Measurements from ENCODE around the gene ATRIP.

Gene ATRIP

GRCh38 chr3:48434591-48435222 is 11.8 kb upstream of the ATRIP start:
- H3K4me1 ChIP-seq (ENCODE audit: control insufficient read depth, insufficient read depth, low read length), result peaks cover 53% of the 10 kb centered on the region
- H3K36me3 ChIP-seq (ENCODE audit: control insufficient read depth, insufficient read depth, low read length, severe bottlenecking), result peaks cover 7% of the 10 kb centered on the region
- no peaks in the 10 kb centered on the region for H3K9me3 ChIP-seq (ENCODE audit: control insufficient read depth, low read length)
- H3K9ac ChIP-seq (ENCODE audit: low read length), result peak overlapping the region; percentile 77
- peak overlapping the region; percentile 71 for H3K4me3 ChIP-seq (ENCODE audit: low read length)
- DNase-seq (ENCODE audit: low read depth), result no peak
- H3K27me3 ChIP-seq (replicated peaks; ENCODE audit: control insufficient read depth, insufficient read depth, low read length), result no peaks in the 10 kb centered on the region

- no peak overlapping the region for H3K4me3 ChIP-seq (ENCODE audit: low read length)
- H3K9ac ChIP-seq (ENCODE audit: low read length), result peak overlapping the region; percentile 77
- H3K36me3 ChIP-seq (ENCODE audit: control insufficient read depth, insufficient read depth, low read length, severe bottlenecking), result peaks cover 7% of the 10 kb centered on the region
- no peaks in the 10 kb centered on the region for H3K27me3 ChIP-seq (replicated peaks; ENCODE audit: control insufficient read depth, insufficient read depth, low read length)
- DNase-seq (ENCODE audit: low read depth), result no peak
- no peaks in the 10 kb centered on the region for H3K9me3 ChIP-seq (ENCODE audit: control insufficient read depth, low read length)
- H3K4me1 ChIP-seq (ENCODE audit: control insufficient read depth, insufficient read depth, low read length), result peaks cover 50% of the 10 kb centered on the region
Observed at GRCh38 chr3:48435223-48435595, 11.3 kb upstream of the ATRIP start.

- peaks cover 7% of the 10 kb centered on the region for H3K36me3 ChIP-seq (ENCODE audit: control insufficient read depth, insufficient read depth, low read length, severe bottlenecking)
Observed at GRCh38 chr3:48435774-48436476, 10.6 kb upstream of the ATRIP start.

GRCh38 chr3:48436477-48436787 is 10.1 kb upstream of the ATRIP start:
- no peaks in the 10 kb centered on the region for H3K27me3 ChIP-seq (replicated peaks; ENCODE audit: control insufficient read depth, insufficient read depth, low read length)
- DNase-seq (ENCODE audit: low read depth), result no peak
- H3K4me1 ChIP-seq (ENCODE audit: control insufficient read depth, insufficient read depth, low read length), result peaks cover 52% of the 10 kb centered on the region
- peak overlapping the region; percentile 26 for H3K9ac ChIP-seq (ENCODE audit: low read length)
- peaks cover 8% of the 10 kb centered on the region for H3K36me3 ChIP-seq (ENCODE audit: control insufficient read depth, insufficient read depth, low read length, severe bottlenecking)
- H3K4me3 ChIP-seq (ENCODE audit: low read length), result no peak overlapping the region
- H3K9me3 ChIP-seq (ENCODE audit: control insufficient read depth, low read length), result no peaks in the 10 kb centered on the region

More at GRCh38 chr3:48435774-48436476, 10.6 kb upstream of the ATRIP start:
- peak; percentile 94 for DNase-seq (ENCODE audit: low read depth)
- Histone ChIP-seq H3K27me3 (replicated peaks; ENCODE audit: control insufficient read depth, insufficient read depth, low read length) (no peaks in the 10 kb centered on the region), H3K4me3 (ENCODE audit: low read length) (no peak overlapping the region), H3K4me1 (ENCODE audit: control insufficient read depth, insufficient read depth, low read length) (peaks cover 48% of the 10 kb centered on the region), H3K9ac (ENCODE audit: low read length) (peak overlapping the region; percentile 77), H3K9me3 (ENCODE audit: control insufficient read depth, low read length) (no peaks in the 10 kb centered on the region)

- Histone ChIP-seq H3K36me3 (ENCODE audit: control insufficient read depth, insufficient read depth, low read length, severe bottlenecking) (peaks cover 12% of the 10 kb centered on the region), H3K9ac (ENCODE audit: low read length) (peak overlapping the region; percentile 26), H3K9me3 (ENCODE audit: control insufficient read depth, low read length) (no peaks in the 10 kb centered on the region), H3K27me3 (replicated peaks; ENCODE audit: control insufficient read depth, insufficient read depth, low read length) (no peaks in the 10 kb centered on the region), H3K4me3 (ENCODE audit: low read length) (no peak overlapping the region), H3K4me1 (ENCODE audit: control insufficient read depth, insufficient read depth, low read length) (peaks cover 56% of the 10 kb centered on the region)
- DNase-seq (ENCODE audit: low read depth), result no peak
Observed at GRCh38 chr3:48436855-48437254, 9.7 kb upstream of the ATRIP start.

- DNase-seq (ENCODE audit: low read depth), result no peak
- Histone ChIP-seq H3K4me3 (ENCODE audit: low read length) (no peak overlapping the region), H3K9me3 (ENCODE audit: control insufficient read depth, low read length) (no peaks in the 10 kb centered on the region), H3K27me3 (replicated peaks; ENCODE audit: control insufficient read depth, insufficient read depth, low read length) (no peaks in the 10 kb centered on the region), H3K36me3 (ENCODE audit: control insufficient read depth, insufficient read depth, low read length, severe bottlenecking) (peaks cover 14% of the 10 kb centered on the region), H3K4me1 (ENCODE audit: control insufficient read depth, insufficient read depth, low read length) (peaks cover 52% of the 10 kb centered on the region), H3K9ac (ENCODE audit: low read length) (no peak overlapping the region)
Observed at GRCh38 chr3:48437812-48438211, 8.7 kb upstream of the ATRIP start.

- H3K4me1 ChIP-seq (ENCODE audit: control insufficient read depth, insufficient read depth, low read length), result peaks cover 30% of the 10 kb centered on the region
- H3K9me3 ChIP-seq (ENCODE audit: control insufficient read depth, low read length), result no peaks in the 10 kb centered on the region
- peak; percentile 99 for DNase-seq (ENCODE audit: low read depth)
- no peaks in the 10 kb centered on the region for H3K27me3 ChIP-seq (replicated peaks; ENCODE audit: control insufficient read depth, insufficient read depth, low read length)
- peak within 1 kb of the TSS; percentile 99 for H3K4me3 ChIP-seq (ENCODE audit: low read length)
- H3K36me3 ChIP-seq (ENCODE audit: control insufficient read depth, insufficient read depth, low read length, severe bottlenecking), result peaks cover 31% of the 10 kb centered on the region
- peak within 1 kb of the TSS; percentile 98 for H3K9ac ChIP-seq (ENCODE audit: low read length)
Observed at GRCh38 chr3:48439820-48440589, 6.5 kb upstream of the ATRIP start, which contains the start of the genes CCDC51 and TMA7. CCDC51 (minus strand) TSS chr3:48440119; CDS start chr3:48435128, 4,991 bp downstream. TMA7 (plus strand) TSS chr3:48440257; CDS start chr3:48440297, 40 bp downstream.

- peaks cover 25% of the 10 kb centered on the region for H3K4me1 ChIP-seq (ENCODE audit: control insufficient read depth, insufficient read depth, low read length)
- H3K4me3 ChIP-seq (ENCODE audit: low read length), result peak overlapping the region; percentile 99
- H3K9ac ChIP-seq (ENCODE audit: low read length), result peak overlapping the region; percentile 98
- peaks cover 31% of the 10 kb centered on the region for H3K36me3 ChIP-seq (ENCODE audit: control insufficient read depth, insufficient read depth, low read length, severe bottlenecking)
- H3K9me3 ChIP-seq (ENCODE audit: control insufficient read depth, low read length), result no peaks in the 10 kb centered on the region
- H3K27me3 ChIP-seq (replicated peaks; ENCODE audit: control insufficient read depth, insufficient read depth, low read length), result no peaks in the 10 kb centered on the region
- peak; percentile 56 for DNase-seq (ENCODE audit: low read depth)
Observed at GRCh38 chr3:48440590-48440958, 6.0 kb upstream of the ATRIP start.

GRCh38 chr3:48441940-48442339 is 4.6 kb upstream of the ATRIP start:
- peak overlapping the region; percentile 98 for H3K9ac ChIP-seq (ENCODE audit: low read length)
- peaks cover 27% of the 10 kb centered on the region for H3K4me1 ChIP-seq (ENCODE audit: control insufficient read depth, insufficient read depth, low read length)
- peaks cover 31% of the 10 kb centered on the region for H3K36me3 ChIP-seq (ENCODE audit: control insufficient read depth, insufficient read depth, low read length, severe bottlenecking)
- no peaks in the 10 kb centered on the region for H3K27me3 ChIP-seq (replicated peaks; ENCODE audit: control insufficient read depth, insufficient read depth, low read length)
- H3K4me3 ChIP-seq (ENCODE audit: low read length), result peak overlapping the region; percentile 99
- H3K9me3 ChIP-seq (ENCODE audit: control insufficient read depth, low read length), result no peaks in the 10 kb centered on the region
- DNase-seq (ENCODE audit: low read depth), result no peak

GRCh38 chr3:48445277-48445882 is 1.2 kb upstream of the ATRIP start:
- peak overlapping the region; percentile 89 for H3K4me3 ChIP-seq (ENCODE audit: low read length)
- H3K27me3 ChIP-seq (replicated peaks; ENCODE audit: control insufficient read depth, insufficient read depth, low read length), result no peaks in the 10 kb centered on the region
- H3K9ac ChIP-seq (ENCODE audit: low read length), result peak overlapping the region; percentile 89
- H3K4me1 ChIP-seq (ENCODE audit: control insufficient read depth, insufficient read depth, low read length), result peaks cover 27% of the 10 kb centered on the region
- DNase-seq (ENCODE audit: low read depth), result no peak
- no peaks in the 10 kb centered on the region for H3K9me3 ChIP-seq (ENCODE audit: control insufficient read depth, low read length)
- H3K36me3 ChIP-seq (ENCODE audit: control insufficient read depth, insufficient read depth, low read length, severe bottlenecking), result peaks cover 31% of the 10 kb centered on the region

- H3K4me3 ChIP-seq (ENCODE audit: low read length), result peak overlapping the region; percentile 89
- H3K9ac ChIP-seq (ENCODE audit: low read length), result peak overlapping the region; percentile 89
- no peak for DNase-seq (ENCODE audit: low read depth)
- no peaks in the 10 kb centered on the region for H3K27me3 ChIP-seq (replicated peaks; ENCODE audit: control insufficient read depth, insufficient read depth, low read length)
- peaks cover 31% of the 10 kb centered on the region for H3K36me3 ChIP-seq (ENCODE audit: control insufficient read depth, insufficient read depth, low read length, severe bottlenecking)
- no peaks in the 10 kb centered on the region for H3K9me3 ChIP-seq (ENCODE audit: control insufficient read depth, low read length)
- H3K4me1 ChIP-seq (ENCODE audit: control insufficient read depth, insufficient read depth, low read length), result peaks cover 27% of the 10 kb centered on the region
Observed at GRCh38 chr3:48446043-48446424, 503 bp upstream of the ATRIP start.

Data from adipocyte (in vitro differentiated cells).